ENCODE measurements around the gene METTL27.
"Not testable (repeated sequence)": the region's sequence is repeated elsewhere in the genome, so short reads cannot be mapped to it uniquely, and the experiment has no call there.

METTL27 gene

GRCh38 chr7:73887762-73888161 lies 45.4 kb upstream of the METTL27 start:
- peaks cover 14 to 15% of the 10 kb centered on the region in 2 experiments for H3K4me1 ChIP-seq (ENCODE audit: control insufficient read depth in 1 of 2, insufficient read depth in 2 of 2, low read length in 2 of 2)
- no peaks in the 10 kb centered on the region for H3K27me3 ChIP-seq (ENCODE audit: insufficient read depth, low read length)
- H3K27ac ChIP-seq (ENCODE audit: low read depth, low read length): no peak overlapping the region
- H2BK120ac ChIP-seq (ENCODE audit: insufficient read depth, low read length, poor library complexity): no peak overlapping the region
- no peak for DNase-seq
- no CpG with 5 or more reads among the region's 5 CpGs for WGBS (ENCODE audit: extremely low coverage, insufficient coverage, insufficient read length)
- no peak overlapping the region for H4K91ac ChIP-seq (ENCODE audit: low read depth, low read length)
- H3K4me2 ChIP-seq (ENCODE audit: low read length): no peak overlapping the region
- H3K9ac ChIP-seq (ENCODE audit: low read length): peak overlapping the region; percentile 14
- H3K18ac ChIP-seq (ENCODE audit: low read length): no peak overlapping the region
- peaks cover 6% of the 10 kb centered on the region for H3K79me1 ChIP-seq (ENCODE audit: low read length)
- no peak overlapping the region for H2BK5ac ChIP-seq (ENCODE audit: low read depth, low read length, poor library complexity)
- H3K79me2 ChIP-seq (ENCODE audit: control insufficient read depth, insufficient read depth, low read length, poor library complexity): no peaks in the 10 kb centered on the region
- no peak overlapping the region for H3K23ac ChIP-seq (ENCODE audit: low read length)
- no peak overlapping the region for H3K14ac ChIP-seq (ENCODE audit: low read length)
- no peak overlapping the region for H3K4ac ChIP-seq (ENCODE audit: low read depth, low read length)
- no peak overlapping the region for H2AK5ac ChIP-seq (ENCODE audit: low read length)
- H4K8ac ChIP-seq (ENCODE audit: low read depth, low read length): no peak overlapping the region
- H2BK12ac ChIP-seq (ENCODE audit: low read length): peak overlapping the region; percentile 14
- H3K4me3 ChIP-seq (ENCODE audit: low read depth, low read length): no peak overlapping the region
- no peaks in the 10 kb centered on the region for H3K36me3 ChIP-seq (ENCODE audit: control insufficient read depth in 1 of 2, insufficient read depth in 2 of 2, low read length in 2 of 2)
- H2AFZ ChIP-seq (ENCODE audit: insufficient read depth, low read length, poor library complexity): no peak overlapping the region
- H3K9me3 ChIP-seq (ENCODE audit: insufficient read depth, low read depth, low read length): no peaks in the 10 kb centered on the region
- no peak overlapping the region for H4K12ac ChIP-seq (ENCODE audit: low read depth, low read length)

GRCh38 chr7:73885975-73886798 lies 43.9 kb upstream of the METTL27 start:
- no peaks in the 10 kb centered on the region for H3K79me2 ChIP-seq (ENCODE audit: control insufficient read depth, insufficient read depth, low read length, poor library complexity)
- H3K9ac ChIP-seq (ENCODE audit: low read length): no peak overlapping the region
- WGBS (ENCODE audit: extremely low coverage, insufficient coverage, insufficient read length): no CpG with 5 or more reads among the region's 25 CpGs
- H2BK5ac ChIP-seq (ENCODE audit: low read depth, low read length, poor library complexity): no peak overlapping the region
- H3K14ac ChIP-seq (ENCODE audit: low read length): no peak overlapping the region
- H2BK120ac ChIP-seq (ENCODE audit: insufficient read depth, low read length, poor library complexity): no peak overlapping the region
- peaks cover 6% of the 10 kb centered on the region for H3K79me1 ChIP-seq (ENCODE audit: low read length)
- peak overlapping the region; percentile 5 for H3K4me2 ChIP-seq (ENCODE audit: low read length)
- H3K9me3 ChIP-seq (ENCODE audit: insufficient read depth, low read depth, low read length): no peaks in the 10 kb centered on the region
- no peaks in the 10 kb centered on the region for H3K27me3 ChIP-seq (ENCODE audit: insufficient read depth, low read length)
- H4K91ac ChIP-seq (ENCODE audit: low read depth, low read length): peak overlapping the region; percentile 42
- no peak overlapping the region for H3K4ac ChIP-seq (ENCODE audit: low read depth, low read length)
- H3K27ac ChIP-seq (ENCODE audit: low read depth, low read length): no peak overlapping the region
- DNase-seq: no peak
- no peak overlapping the region for H2AK5ac ChIP-seq (ENCODE audit: low read length)
- H3K23ac ChIP-seq (ENCODE audit: low read length): no peak overlapping the region
- no peaks in the 10 kb centered on the region for H3K36me3 ChIP-seq (ENCODE audit: control insufficient read depth in 1 of 2, insufficient read depth in 2 of 2, low read length in 2 of 2)
- no peak overlapping the region for H3K18ac ChIP-seq (ENCODE audit: low read length)
- H4K12ac ChIP-seq (ENCODE audit: low read depth, low read length): no peak overlapping the region
- peaks cover 15 to 20% of the 10 kb centered on the region in 2 experiments for H3K4me1 ChIP-seq (ENCODE audit: control insufficient read depth in 1 of 2, insufficient read depth in 2 of 2, low read length in 2 of 2)
- H4K8ac ChIP-seq (ENCODE audit: low read depth, low read length): peak overlapping the region; percentile 8
- no peak overlapping the region for H2BK12ac ChIP-seq (ENCODE audit: low read length)
- H3K4me3 ChIP-seq (ENCODE audit: low read depth, low read length): no peak overlapping the region
- no peak overlapping the region for H2AFZ ChIP-seq (ENCODE audit: insufficient read depth, low read length, poor library complexity)

GRCh38 chr7:73885433-73885974 lies 43.2 kb upstream of the METTL27 start:
- WGBS (ENCODE audit: extremely low coverage, insufficient coverage, insufficient read length): no CpG with 5 or more reads among the region's 3 CpGs
- Histone ChIP-seq H4K8ac (ENCODE audit: low read depth, low read length) (no peak overlapping the region), H2AK5ac (ENCODE audit: low read length) (no peak overlapping the region)

GRCh38 chr7:73884867-73885422 lies 42.6 kb upstream of the METTL27 start:
- not testable (repeated sequence) for H4K12ac ChIP-seq (ENCODE audit: low read depth, low read length); H3K4me3 ChIP-seq (ENCODE audit: low read depth, low read length); H3K23ac ChIP-seq (ENCODE audit: low read length); H2AK5ac ChIP-seq (ENCODE audit: low read length); H4K91ac ChIP-seq (ENCODE audit: low read depth, low read length); DNase-seq; H3K9me3 ChIP-seq (ENCODE audit: insufficient read depth, low read depth, low read length); H3K27me3 ChIP-seq (ENCODE audit: insufficient read depth, low read length); H2BK12ac ChIP-seq (ENCODE audit: low read length); H3K79me1 ChIP-seq (ENCODE audit: low read length); H3K36me3 ChIP-seq (ENCODE audit: control insufficient read depth in 1 of 2, insufficient read depth in 2 of 2, low read length in 2 of 2); H3K4ac ChIP-seq (ENCODE audit: low read depth, low read length); H3K79me2 ChIP-seq (ENCODE audit: control insufficient read depth, insufficient read depth, low read length, poor library complexity); H2BK120ac ChIP-seq (ENCODE audit: insufficient read depth, low read length, poor library complexity); H3K27ac ChIP-seq (ENCODE audit: low read depth, low read length); H3K18ac ChIP-seq (ENCODE audit: low read length); H3K9ac ChIP-seq (ENCODE audit: low read length); H3K14ac ChIP-seq (ENCODE audit: low read length); H2BK5ac ChIP-seq (ENCODE audit: low read depth, low read length, poor library complexity); H3K4me2 ChIP-seq (ENCODE audit: low read length); H2AFZ ChIP-seq (ENCODE audit: insufficient read depth, low read length, poor library complexity); H4K8ac ChIP-seq (ENCODE audit: low read depth, low read length)
- no CpG with 5 or more reads among the region's 3 CpGs for WGBS (ENCODE audit: extremely low coverage, insufficient coverage, insufficient read length)
- H3K4me1 ChIP-seq (ENCODE audit: control insufficient read depth in 1 of 2, insufficient read depth in 2 of 2, low read length in 2 of 2): peaks cover 22 to 26% of the 10 kb centered on the region in 2 experiments

More at GRCh38 chr7:73885433-73885974, 43.2 kb upstream of the METTL27 start:
- no peak overlapping the region for H3K18ac ChIP-seq (ENCODE audit: low read length)
- no peak overlapping the region for H3K4ac ChIP-seq (ENCODE audit: low read depth, low read length)
- no peak overlapping the region for H3K4me3 ChIP-seq (ENCODE audit: low read depth, low read length)
- H3K79me2 ChIP-seq (ENCODE audit: control insufficient read depth, insufficient read depth, low read length, poor library complexity): no peaks in the 10 kb centered on the region
- H3K9ac ChIP-seq (ENCODE audit: low read length): no peak overlapping the region
- H3K27me3 ChIP-seq (ENCODE audit: insufficient read depth, low read length): no peaks in the 10 kb centered on the region
- H3K79me1 ChIP-seq (ENCODE audit: low read length): peaks cover 6% of the 10 kb centered on the region
- no peak overlapping the region for H3K23ac ChIP-seq (ENCODE audit: low read length)
- H3K9me3 ChIP-seq (ENCODE audit: insufficient read depth, low read depth, low read length): no peaks in the 10 kb centered on the region
- H2AFZ ChIP-seq (ENCODE audit: insufficient read depth, low read length, poor library complexity): no peak overlapping the region
- DNase-seq: no peak
- no peak overlapping the region for H4K12ac ChIP-seq (ENCODE audit: low read depth, low read length)
- no peak overlapping the region for H3K14ac ChIP-seq (ENCODE audit: low read length)
- H3K4me1 ChIP-seq (ENCODE audit: control insufficient read depth in 1 of 2, insufficient read depth in 2 of 2, low read length in 2 of 2): peaks cover 16 to 21% of the 10 kb centered on the region in 2 experiments
- H3K4me2 ChIP-seq (ENCODE audit: low read length): no peak overlapping the region
- no peak overlapping the region for H2BK12ac ChIP-seq (ENCODE audit: low read length)
- H3K27ac ChIP-seq (ENCODE audit: low read depth, low read length): no peak overlapping the region
- H2BK5ac ChIP-seq (ENCODE audit: low read depth, low read length, poor library complexity): no peak overlapping the region
- no peak overlapping the region for H2BK120ac ChIP-seq (ENCODE audit: insufficient read depth, low read length, poor library complexity)
- no peaks in the 10 kb centered on the region for H3K36me3 ChIP-seq (ENCODE audit: control insufficient read depth in 1 of 2, insufficient read depth in 2 of 2, low read length in 2 of 2)
- H4K91ac ChIP-seq (ENCODE audit: low read depth, low read length): no peak overlapping the region
